GM19240 (cell line): ENCODE measurements around the gene CYP4B1.

Source experiments
- DNase-seq: peaks from one replicate; pipeline ENCODE4 v3.0.0; 2011; ENCODE audit warnings: low spot score; ENCODE audit not compliant: insufficient read length

Gene CYP4B1

GRCh38 chr1:46793126-46793525 is 5.7 kb upstream of the CYP4B1 start:
- DNase-seq, result no peak

GRCh38 chr1:46797696-46798470 is 963 bp upstream of the CYP4B1 start:
- DNase-seq, result no peak

- DNase-seq, result no peak
Measured at GRCh38 chr1:46800742-46801141, 1.9 kb downstream of the CYP4B1 start.

GRCh38 chr1:46801323-46802055 is 2.6 kb downstream of the CYP4B1 start:
- DNase-seq, result no peak

- no peak for DNase-seq
Measured at GRCh38 chr1:46802081-46802480, 3.2 kb downstream of the CYP4B1 start.

GRCh38 chr1:46802901-46803574 is 4.2 kb downstream of the CYP4B1 start:
- DNase-seq, result no peak

- DNase-seq, result no peak
Measured at GRCh38 chr1:46804027-46804889, 5.4 kb downstream of the CYP4B1 start.

GRCh38 chr1:46804926-46805325 is 6.1 kb downstream of the CYP4B1 start:
- DNase-seq, result no peak

- DNase-seq, result no peak
Measured at GRCh38 chr1:46805755-46806154, 6.9 kb downstream of the CYP4B1 start.

GRCh38 chr1:46806196-46807020 is 7.6 kb downstream of the CYP4B1 start:
- DNase-seq, result no peak

- no peak for DNase-seq
Measured at GRCh38 chr1:46807046-46807972, 8.5 kb downstream of the CYP4B1 start.

GRCh38 chr1:46809071-46809470 is 10.2 kb downstream of the CYP4B1 start:
- no peak for DNase-seq

GRCh38 chr1:46809904-46810303 is 11.1 kb downstream of the CYP4B1 start:
- no peak for DNase-seq

- no peak for DNase-seq
Measured at GRCh38 chr1:46810596-46810995, 11.8 kb downstream of the CYP4B1 start.

GRCh38 chr1:46811053-46811452 is 12.2 kb downstream of the CYP4B1 start:
- DNase-seq, result no peak

- DNase-seq, result no peak
Measured at GRCh38 chr1:46812065-46812963, 13.5 kb downstream of the CYP4B1 start.

- DNase-seq, result no peak
Measured at GRCh38 chr1:46812996-46813857, 14.4 kb downstream of the CYP4B1 start.
